ENCODE data around the gene WNK1. TPM values are rescaled to one million over a fixed set of nuclear protein-coding genes. Genes with fewer than 3 reads are reported as not detected.

Gene WNK1
- total RNA-seq, 1 donor from 2014 or later: 57.6 TPM

- TF ChIP-seq CTCF (IDR thresholded peaks at IDR 0.05; ENCODE audit: insufficient read depth, low read length, poor library complexity, severe bottlenecking): no peak
- no peak overlapping the region for H3K4me3 ChIP-seq (ENCODE audit: low read depth, low read length)
- no peaks in the 10 kb centered on the region for H3K36me3 ChIP-seq (ENCODE audit: control insufficient read depth, insufficient read depth, low read length)
- no peak for DNase-seq (ENCODE audit: low read depth)
- no peaks in the 10 kb centered on the region for H3K27me3 ChIP-seq (ENCODE audit: control insufficient read depth, insufficient read depth, low read length)
Observed at GRCh38 chr12:805022-805632, 52.7 kb downstream of the WNK1 start.

GRCh38 chr12:806200-806791 lies 53.9 kb downstream of the WNK1 start:
- no peak for TF ChIP-seq CTCF (IDR thresholded peaks at IDR 0.05; ENCODE audit: insufficient read depth, low read length, poor library complexity, severe bottlenecking)
- Histone ChIP-seq H3K4me3 (ENCODE audit: low read depth, low read length) (no peak overlapping the region), H3K36me3 (ENCODE audit: control insufficient read depth, insufficient read depth, low read length) (no peaks in the 10 kb centered on the region), H3K27me3 (ENCODE audit: control insufficient read depth, insufficient read depth, low read length) (no peaks in the 10 kb centered on the region)
- DNase-seq (ENCODE audit: low read depth): no peak

GRCh38 chr12:807041-807735 lies 54.8 kb downstream of the WNK1 start:
- Histone ChIP-seq H3K27me3 (ENCODE audit: control insufficient read depth, insufficient read depth, low read length) (no peaks in the 10 kb centered on the region), H3K4me3 (ENCODE audit: low read depth, low read length) (no peak overlapping the region), H3K36me3 (ENCODE audit: control insufficient read depth, insufficient read depth, low read length) (no peaks in the 10 kb centered on the region)
- TF ChIP-seq CTCF (IDR thresholded peaks at IDR 0.05; ENCODE audit: insufficient read depth, low read length, poor library complexity, severe bottlenecking): no peak
- DNase-seq (ENCODE audit: low read depth): no peak

GRCh38 chr12:810116-810515 lies 57.7 kb downstream of the WNK1 start:
- Histone ChIP-seq H3K4me3 (ENCODE audit: low read depth, low read length) (no peak overlapping the region), H3K36me3 (ENCODE audit: control insufficient read depth, insufficient read depth, low read length) (no peaks in the 10 kb centered on the region), H3K27me3 (ENCODE audit: control insufficient read depth, insufficient read depth, low read length) (no peaks in the 10 kb centered on the region)
- no peak for TF ChIP-seq CTCF (IDR thresholded peaks at IDR 0.05; ENCODE audit: insufficient read depth, low read length, poor library complexity, severe bottlenecking)
- no peak for DNase-seq (ENCODE audit: low read depth)

- H3K4me3 ChIP-seq (ENCODE audit: low read depth, low read length): no peak overlapping the region
- no peak for DNase-seq (ENCODE audit: low read depth)
- H3K27me3 ChIP-seq (ENCODE audit: control insufficient read depth, insufficient read depth, low read length): no peaks in the 10 kb centered on the region
- H3K36me3 ChIP-seq (ENCODE audit: control insufficient read depth, insufficient read depth, low read length): no peaks in the 10 kb centered on the region
- TF ChIP-seq CTCF (IDR thresholded peaks at IDR 0.05; ENCODE audit: insufficient read depth, low read length, poor library complexity, severe bottlenecking): no peak
Observed at GRCh38 chr12:810671-811415, 58.5 kb downstream of the WNK1 start.

Data from kidney epithelial cell (primary cell).